Gastroesophageal sphincter (tissue), 3 donors: ENCODE data around the gene SH3RF3.

Experiments
- EP300 ChIP-seq: sonication (generic); formaldehyde crosslinking; IDR thresholded peaks from one replicate; pipeline ENCODE4 v1.6.1; 2017; ENCODE audit warnings: antibody characterized with exemption, mild to moderate bottlenecking
- POLR2A ChIP-seq, 2 donors: fragments of 450-650 bp; IDR thresholded peaks; one replicate each; pipeline ENCODE4 v1.6.1; 2017; ENCODE audit warnings: antibody characterized with exemption in 2 of 2, mild to moderate bottlenecking in 2 of 2, moderate library complexity in 1 of 2
- POLR2AphosphoS5 ChIP-seq: sonication (generic); formaldehyde crosslinking; IDR thresholded peaks from one replicate; pipeline ENCODE4 v1.6.1; 2017; ENCODE audit warnings: antibody characterized with exemption
- TF ChIP-seq, protein P1 (sequence below), 4 experiments: fragments of 200-600 bp in 2 of 4; fragments of 450-650 bp in 2 of 4; sonication (generic) in 1 of 4; IDR thresholded peaks; one replicate each; pipeline ENCODE4 v1.5.1; 2017 to 2019; ENCODE audit warnings: antibody characterized with exemption in 4 of 4, mild to moderate bottlenecking in 2 of 4, moderate library complexity in 2 of 4

DNA sequence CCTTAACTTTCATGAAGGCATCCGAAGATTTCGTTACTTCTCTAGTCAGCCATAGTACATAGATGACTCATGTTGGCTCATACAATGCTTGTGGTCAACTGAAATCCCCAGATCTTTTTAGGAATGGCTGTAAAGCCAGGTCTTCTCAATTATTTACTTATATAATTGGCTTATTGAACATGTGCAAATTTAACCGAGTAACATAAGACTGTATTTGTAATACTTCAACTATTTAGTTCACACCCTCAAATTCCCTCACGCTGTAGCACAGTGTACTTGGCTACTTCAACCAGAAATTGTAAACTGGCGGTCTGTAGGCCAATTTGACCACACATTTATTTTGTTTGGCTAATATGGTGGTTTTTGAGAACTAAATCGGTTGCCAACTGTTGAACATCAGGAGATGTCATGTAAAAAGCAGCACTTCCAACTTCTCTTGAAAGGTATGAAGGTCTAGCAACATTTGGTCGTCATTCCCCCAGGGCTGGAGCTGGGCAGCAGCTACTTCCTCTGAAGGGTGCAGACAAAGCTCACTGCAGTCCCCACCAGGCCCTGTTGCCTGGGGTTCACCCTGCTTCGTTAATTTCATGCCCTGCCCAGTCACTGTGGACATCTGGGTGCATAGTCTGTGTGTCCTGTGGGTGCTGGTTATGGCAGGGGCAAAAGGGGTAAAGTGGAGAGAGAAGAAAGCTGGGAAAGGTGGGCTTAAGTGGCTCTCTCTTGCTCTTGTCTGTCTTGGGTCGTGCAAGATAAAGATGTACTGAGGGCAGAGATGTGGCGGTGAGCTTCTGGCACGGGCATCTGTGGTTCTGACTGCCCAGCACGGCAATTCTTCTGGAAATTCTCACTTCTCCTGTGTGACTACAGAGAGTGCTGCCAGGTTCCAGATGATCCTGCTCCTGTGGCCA, 3.2 kb upstream of the SH3RF3 start:
- TF ChIP-seq, protein P1, sequence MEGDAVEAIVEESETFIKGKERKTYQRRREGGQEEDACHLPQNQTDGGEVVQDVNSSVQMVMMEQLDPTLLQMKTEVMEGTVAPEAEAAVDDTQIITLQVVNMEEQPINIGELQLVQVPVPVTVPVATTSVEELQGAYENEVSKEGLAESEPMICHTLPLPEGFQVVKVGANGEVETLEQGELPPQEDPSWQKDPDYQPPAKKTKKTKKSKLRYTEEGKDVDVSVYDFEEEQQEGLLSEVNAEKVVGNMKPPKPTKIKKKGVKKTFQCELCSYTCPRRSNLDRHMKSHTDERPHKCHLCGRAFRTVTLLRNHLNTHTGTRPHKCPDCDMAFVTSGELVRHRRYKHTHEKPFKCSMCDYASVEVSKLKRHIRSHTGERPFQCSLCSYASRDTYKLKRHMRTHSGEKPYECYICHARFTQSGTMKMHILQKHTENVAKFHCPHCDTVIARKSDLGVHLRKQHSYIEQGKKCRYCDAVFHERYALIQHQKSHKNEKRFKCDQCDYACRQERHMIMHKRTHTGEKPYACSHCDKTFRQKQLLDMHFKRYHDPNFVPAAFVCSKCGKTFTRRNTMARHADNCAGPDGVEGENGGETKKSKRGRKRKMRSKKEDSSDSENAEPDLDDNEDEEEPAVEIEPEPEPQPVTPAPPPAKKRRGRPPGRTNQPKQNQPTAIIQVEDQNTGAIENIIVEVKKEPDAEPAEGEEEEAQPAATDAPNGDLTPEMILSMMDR (IDR thresholded peaks at IDR 0.05) = no peak
- TF ChIP-seq EP300 (no peak), POLR2AphosphoS5 (no peak), POLR2A (IDR thresholded peaks at IDR 0.05) (no peak)
